Uterus (tissue), 2 donors: ENCODE measurements around the gene KIR2DL4.
"Not testable (repeated sequence)": the region's sequence is repeated elsewhere in the genome, so short reads cannot be mapped to it uniquely, and the experiment has no call there.

Experiments used
- CTCF ChIP-seq, 4 experiments: fragments of 200-600 bp in 2 of 4; fragments of 450-650 bp in 2 of 4; sonication (generic) in 2 of 4; IDR thresholded peaks; one replicate each; pipeline ENCODE4 v1.5.1; 2016 to 2019; ENCODE audit warnings: antibody characterized with exemption in 4 of 4, mild to moderate bottlenecking in 2 of 4, moderate library complexity in 1 of 4
- POLR2A ChIP-seq, 2 donors: fragments of 450-650 bp; IDR thresholded peaks; one replicate each; pipeline ENCODE4 v1.6.1; 2016; ENCODE audit warnings: antibody characterized with exemption in 2 of 2, mild to moderate bottlenecking in 1 of 2, moderate library complexity in 1 of 2

- not testable (repeated sequence) for TF ChIP-seq POLR2A, CTCF (IDR thresholded peaks at IDR 0.05)
Measured at GRCh38 chr19:54772666-54773065, 30.7 kb upstream of the KIR2DL4 start.
